HEK293T (cell line): Measurements from ENCODE around the gene ARG2.

Experiments
- ARNT ChIP-seq: fragments of 450-650 bp; IDR thresholded peaks from 2 replicates; pipeline ENCODE4 v1.6.1; 2017; ENCODE audit warnings: mild to moderate bottlenecking
- BHLHE40 ChIP-seq: fragments of 450-650 bp; IDR thresholded peaks from 2 replicates; pipeline ENCODE4 v1.6.1; 2016; ENCODE audit warnings: mild to moderate bottlenecking, moderate library complexity, borderline replicate concordance
- CTBP1 ChIP-seq: fragments of 450-650 bp; IDR thresholded peaks from 2 replicates; pipeline ENCODE4 v1.6.1; 2016; ENCODE audit warnings: borderline replicate concordance
- ELF4 ChIP-seq: fragments of 450-650 bp; IDR thresholded peaks from 2 replicates; pipeline ENCODE4 v1.6.1; 2017; ENCODE audit warnings: antibody characterized with exemption
- FOXA1 ChIP-seq: fragments of 450-650 bp; IDR thresholded peaks from 2 replicates; pipeline ENCODE4 v1.6.1; 2016; ENCODE audit warnings: mild to moderate bottlenecking
- FOXK2 ChIP-seq: fragments of 450-650 bp; IDR thresholded peaks from 2 replicates; pipeline ENCODE4 v1.6.1; 2016; ENCODE audit warnings: mild to moderate bottlenecking
- FOXM1 ChIP-seq: fragments of 450-650 bp; IDR thresholded peaks from 2 replicates; pipeline ENCODE4 v1.6.1; 2017; ENCODE audit warnings: mild to moderate bottlenecking, borderline replicate concordance
- L3MBTL2 ChIP-seq: fragments of 450-650 bp; conservative IDR thresholded peaks from 2 replicates; pipeline ENCODE4 v1.6.1; 2016; ENCODE audit warnings: mild to moderate bottlenecking
- LEF1 ChIP-seq: fragments of 450-650 bp; IDR thresholded peaks from 2 replicates; pipeline ENCODE4 v1.6.1; 2017; ENCODE audit warnings: mild to moderate bottlenecking, borderline replicate concordance
- SP1 ChIP-seq: fragments of 450-650 bp; IDR thresholded peaks from 2 replicates; pipeline ENCODE4 v1.6.1; 2017
- SUZ12 ChIP-seq: fragments of 450-650 bp; IDR thresholded peaks from 2 replicates; pipeline ENCODE4 v1.6.1; 2016; ENCODE audit warnings: mild to moderate bottlenecking

DNA sequence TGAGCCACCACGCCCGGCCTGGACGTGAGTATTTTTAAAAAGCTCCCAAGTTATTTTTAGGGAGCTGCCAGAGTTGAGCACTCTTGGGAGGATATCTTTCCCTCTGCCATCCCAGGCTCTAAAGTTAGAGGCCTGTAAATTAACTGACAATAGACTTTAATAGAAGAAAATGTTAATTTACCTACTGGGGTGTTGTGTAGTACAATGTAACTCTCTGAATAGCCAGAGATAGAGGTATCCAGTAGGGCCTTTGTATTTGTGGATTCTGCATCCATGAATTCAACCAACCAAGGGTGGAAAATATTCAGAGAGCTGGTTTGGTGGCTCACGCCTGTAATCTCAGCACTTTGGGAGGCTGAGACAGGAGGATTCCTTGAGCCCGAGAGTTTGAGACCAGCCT, 12.1 kb upstream of the ARG2 start:
- TF ChIP-seq SP1 (no peak), FOXA1 (no peak), ARNT (no peak), FOXM1 (no peak), LEF1 (no peak), FOXK2 (no peak), CTBP1 (no peak), SUZ12 (no peak), BHLHE40 (no peak), L3MBTL2 (no peak), ELF4 (no peak)
